Measurements from ENCODE around the gene RBP2. TPM values are rescaled to one million over a fixed set of nuclear protein-coding genes. Genes with fewer than 3 reads are reported as not detected.

The RBP2 gene
- total and polyA plus RNA-seq, 9 of the 15 experiments (the other 6 are each of a cell fraction or from before 2014, with no cell fraction given) = not detected

DNA sequence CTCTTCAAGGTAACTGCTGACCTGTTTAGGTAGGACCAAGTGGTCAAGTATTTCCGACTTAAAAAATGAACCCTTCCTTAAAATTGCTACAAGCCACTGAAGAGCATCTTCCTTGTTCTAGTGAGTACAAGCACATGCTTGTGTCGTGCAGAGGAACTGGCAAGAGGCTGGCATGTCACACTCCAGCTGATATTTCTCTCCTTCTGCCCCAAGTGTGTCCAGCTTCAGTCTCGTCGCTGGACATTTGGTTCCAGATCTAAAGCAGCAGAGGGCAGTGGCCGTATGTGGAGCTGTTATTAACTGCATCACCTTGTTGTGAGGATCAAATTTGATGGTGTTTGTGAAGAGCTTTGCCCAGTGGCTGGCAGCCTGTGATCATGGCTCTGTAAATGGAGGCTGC is 10.0 kb downstream of the RBP2 start:
- TF ChIP-seq TSC22D4 (tag; IDR thresholded peaks at IDR 0.05) (no peak), SAFB (IDR thresholded peaks at IDR 0.05; ENCODE audit: borderline replicate concordance, low read depth, low read length) (no peak), SMARCB1 (IDR thresholded peaks at IDR 0.05; ENCODE audit: insufficient read length, low read depth) (no peak), ZFP1 (CRISPR knock-in tag; IDR thresholded peaks at IDR 0.05) (no peak), ZNF507 (tag; conservative IDR thresholded peaks at IDR 0.05) (no peak), KDM1A (IDR thresholded peaks at IDR 0.05) (no peak), ZNF184 (CRISPR knock-in tag; IDR thresholded peaks at IDR 0.05) (no peak), POLR3A (IDR thresholded peaks at IDR 0.05; ENCODE audit: borderline replicate concordance, extremely low read depth, insufficient read depth, insufficient read length) (no peak), JUN (IDR thresholded peaks at IDR 0.05; ENCODE audit: borderline replicate concordance, low read depth, low read length) (no peak), JUN (CRISPR knock-in tag; IDR thresholded peaks at IDR 0.05; ENCODE audit: borderline replicate concordance) (no peak)
- TF ChIP-seq, protein P1, sequence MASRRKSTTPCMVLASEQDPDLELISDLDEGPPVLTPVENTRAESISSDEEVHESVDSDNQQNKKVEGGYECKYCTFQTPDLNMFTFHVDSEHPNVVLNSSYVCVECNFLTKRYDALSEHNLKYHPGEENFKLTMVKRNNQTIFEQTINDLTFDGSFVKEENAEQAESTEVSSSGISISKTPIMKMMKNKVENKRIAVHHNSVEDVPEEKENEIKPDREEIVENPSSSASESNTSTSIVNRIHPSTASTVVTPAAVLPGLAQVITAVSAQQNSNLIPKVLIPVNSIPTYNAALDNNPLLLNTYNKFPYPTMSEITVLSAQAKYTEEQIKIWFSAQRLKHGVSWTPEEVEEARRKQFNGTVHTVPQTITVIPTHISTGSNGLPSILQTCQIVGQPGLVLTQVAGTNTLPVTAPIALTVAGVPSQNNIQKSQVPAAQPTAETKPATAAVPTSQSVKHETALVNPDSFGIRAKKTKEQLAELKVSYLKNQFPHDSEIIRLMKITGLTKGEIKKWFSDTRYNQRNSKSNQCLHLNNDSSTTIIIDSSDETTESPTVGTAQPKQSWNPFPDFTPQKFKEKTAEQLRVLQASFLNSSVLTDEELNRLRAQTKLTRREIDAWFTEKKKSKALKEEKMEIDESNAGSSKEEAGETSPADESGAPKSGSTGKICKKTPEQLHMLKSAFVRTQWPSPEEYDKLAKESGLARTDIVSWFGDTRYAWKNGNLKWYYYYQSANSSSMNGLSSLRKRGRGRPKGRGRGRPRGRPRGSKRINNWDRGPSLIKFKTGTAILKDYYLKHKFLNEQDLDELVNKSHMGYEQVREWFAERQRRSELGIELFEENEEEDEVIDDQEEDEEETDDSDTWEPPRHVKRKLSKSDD (conservative IDR thresholded peaks at IDR 0.05; ENCODE audit: low read length) = no peak
- TF ChIP-seq, protein P2, sequence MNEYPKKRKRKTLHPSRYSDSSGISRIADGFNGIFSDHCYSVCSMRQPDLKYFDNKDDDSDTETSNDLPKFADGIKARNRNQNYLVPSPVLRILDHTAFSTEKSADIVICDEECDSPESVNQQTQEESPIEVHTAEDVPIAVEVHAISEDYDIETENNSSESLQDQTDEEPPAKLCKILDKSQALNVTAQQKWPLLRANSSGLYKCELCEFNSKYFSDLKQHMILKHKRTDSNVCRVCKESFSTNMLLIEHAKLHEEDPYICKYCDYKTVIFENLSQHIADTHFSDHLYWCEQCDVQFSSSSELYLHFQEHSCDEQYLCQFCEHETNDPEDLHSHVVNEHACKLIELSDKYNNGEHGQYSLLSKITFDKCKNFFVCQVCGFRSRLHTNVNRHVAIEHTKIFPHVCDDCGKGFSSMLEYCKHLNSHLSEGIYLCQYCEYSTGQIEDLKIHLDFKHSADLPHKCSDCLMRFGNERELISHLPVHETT (CRISPR knock-in tag; conservative IDR thresholded peaks at IDR 0.05 in 1 of 2, IDR thresholded peaks at IDR 0.05 in 1 of 2) = no peak
- TF ChIP-seq, protein P3, sequence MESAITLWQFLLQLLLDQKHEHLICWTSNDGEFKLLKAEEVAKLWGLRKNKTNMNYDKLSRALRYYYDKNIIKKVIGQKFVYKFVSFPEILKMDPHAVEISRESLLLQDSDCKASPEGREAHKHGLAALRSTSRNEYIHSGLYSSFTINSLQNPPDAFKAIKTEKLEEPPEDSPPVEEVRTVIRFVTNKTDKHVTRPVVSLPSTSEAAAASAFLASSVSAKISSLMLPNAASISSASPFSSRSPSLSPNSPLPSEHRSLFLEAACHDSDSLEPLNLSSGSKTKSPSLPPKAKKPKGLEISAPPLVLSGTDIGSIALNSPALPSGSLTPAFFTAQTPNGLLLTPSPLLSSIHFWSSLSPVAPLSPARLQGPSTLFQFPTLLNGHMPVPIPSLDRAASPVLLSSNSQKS (CRISPR knock-in tag; IDR thresholded peaks at IDR 0.05) = no peak
- TF ChIP-seq, protein P4, sequence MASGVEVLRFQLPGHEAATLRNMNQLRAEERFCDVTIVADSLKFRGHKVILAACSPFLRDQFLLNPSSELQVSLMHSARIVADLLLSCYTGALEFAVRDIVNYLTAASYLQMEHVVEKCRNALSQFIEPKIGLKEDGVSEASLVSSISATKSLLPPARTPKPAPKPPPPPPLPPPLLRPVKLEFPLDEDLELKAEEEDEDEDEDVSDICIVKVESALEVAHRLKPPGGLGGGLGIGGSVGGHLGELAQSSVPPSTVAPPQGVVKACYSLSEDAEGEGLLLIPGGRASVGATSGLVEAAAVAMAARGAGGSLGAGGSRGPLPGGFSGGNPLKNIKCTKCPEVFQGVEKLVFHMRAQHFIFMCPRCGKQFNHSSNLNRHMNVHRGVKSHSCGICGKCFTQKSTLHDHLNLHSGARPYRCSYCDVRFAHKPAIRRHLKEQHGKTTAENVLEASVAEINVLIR (CRISPR knock-in tag; IDR thresholded peaks at IDR 0.05) = no peak
- H3K9me3 ChIP-seq (replicated peaks; ENCODE audit: control insufficient read depth, insufficient read depth, low read depth, low read length) = no peaks in the 10 kb centered on the region
- H3K9me1 ChIP-seq (ENCODE audit: control insufficient read depth, insufficient read depth, low read length) = no peaks in the 10 kb centered on the region
- POLR2A ChIA-PET = interaction anchor here (0.7 to 1.5 kb wide), 2 partner anchors 11 to 67 kb away, joined by 3 to 5 read pairs; no protein-coding TSS in a partner anchor
- H3K9ac ChIP-seq (ENCODE audit: insufficient read depth in 1 of 2, low read depth in 2 of 2, low read length in 2 of 2) = no peak overlapping the region
- ATAC-seq (no peak), FAIRE-seq (no peak), DNase-seq (ENCODE audit: extremely low read depth in 1 of 4, low spot score in 3 of 4) (no peak)
- no peak overlapping the region for H3K27ac ChIP-seq (ENCODE audit: extremely low read depth, low read depth, low read length)
- 0 out of 2 replicates have a peak, but pooled peaks cover 2% of the 10 kb centered on the region for H4K20me1 ChIP-seq (replicated peaks; ENCODE audit: control insufficient read depth, insufficient read depth, low read length)
- no TSS peak for BruUV-seq (replicated peaks)
- H2AFZ ChIP-seq (ENCODE audit: low read depth, low read length) = no peak overlapping the region
- H3K4me2 ChIP-seq (ENCODE audit: insufficient read depth, low read length) = no peak overlapping the region
- in situ Hi-C loops (cut with MboI) (no loop called here), intact Hi-C loops (cut with micrococcal nuclease) (no loop called here)
- H3K4me1 ChIP-seq (replicated peaks in 1 of 2; ENCODE audit: control insufficient read depth in 2 of 2, insufficient read depth in 2 of 2, low read length in 2 of 2) = no peaks in the 10 kb centered on the region
- no peaks in the 10 kb centered on the region for H3K36me3 ChIP-seq (ENCODE audit: control insufficient read depth, insufficient read depth, low read length)
- no peak overlapping the region for H3K4me3 ChIP-seq
- WGBS (ENCODE audit: insufficient coverage, low coverage, missing lambda C conversion rate) = 0% methylated on average over 5 of the region's 5 CpGs
- no peaks in the 10 kb centered on the region for H3K79me2 ChIP-seq (ENCODE audit: control insufficient read depth, insufficient read depth, low read length)
- peaks cover 2 to 12% of the 10 kb centered on the region in 2 experiments; a peak in 2 of 5 replicates for H3K27me3 ChIP-seq (ENCODE audit: control insufficient read depth in 2 of 2, insufficient read depth in 2 of 2, low read length in 2 of 2)
- CTCF ChIA-PET (ENCODE audit: low intra/inter-chr PET ratio) = no interaction called here

Measured in K562 (cell line).